SK-N-MC (cell line): ENCODE results near the gene RDM1.
"Not testable (repeated sequence)": the region's sequence is repeated elsewhere in the genome, so short reads cannot be mapped to it uniquely, and the experiment has no call there.

Experiments
- EZH2 ChIP-seq: fragments of 200-600 bp; sonication (generic); IDR thresholded peaks from one replicate; pipeline ENCODE4 v1.6.1; 2017; ENCODE audit warnings: antibody characterized with exemption
- POLR2AphosphoS5 ChIP-seq: IDR thresholded peaks from 2 replicates; pipeline ENCODE4 v1.6.1; 2012; ENCODE audit warnings: mild to moderate bottlenecking, low read depth, low read length, borderline replicate concordance

GRCh38 chr17:35938492-35938891, 7.9 kb upstream of the RDM1 start:
- not testable (repeated sequence) for TF ChIP-seq EZH2, POLR2AphosphoS5
